Measurements from ENCODE around the gene CDKN1A.

CDKN1A gene

GRCh38 chr6:36730424-36731380 is 52.2 kb downstream of the CDKN1A start:
- no peak for TF ChIP-seq CTCF (IDR thresholded peaks at IDR 0.05)

GRCh38 chr6:36731622-36732310 is 53.3 kb downstream of the CDKN1A start:
- Histone ChIP-seq H3K36me3 (peaks cover 50% of the 10 kb centered on the region), H3K4me1 (ENCODE audit: control insufficient read depth in 1 of 2, insufficient read depth in 1 of 2, low read depth in 1 of 2, low read length in 1 of 2) (peaks cover 28 to 30% of the 10 kb centered on the region in 2 experiments), H3K9me3 (no peaks in the 10 kb centered on the region), H3K27me3 (no peaks in the 10 kb centered on the region), H3K27ac (no peak overlapping the region), H3K4me3 (ENCODE audit: low read depth in 1 of 2, low read length in 1 of 2) (no peak overlapping the region)
- TF ChIP-seq CTCF (IDR thresholded peaks at IDR 0.05): no peak

More at GRCh38 chr6:36730424-36731380, 52.2 kb downstream of the CDKN1A start:
- H3K9me3 ChIP-seq: no peaks in the 10 kb centered on the region
- peaks cover 27 to 30% of the 10 kb centered on the region in 2 experiments for H3K4me1 ChIP-seq (ENCODE audit: control insufficient read depth in 1 of 2, insufficient read depth in 1 of 2, low read depth in 1 of 2, low read length in 1 of 2)
- no peak overlapping the region for H3K4me3 ChIP-seq (ENCODE audit: low read depth in 1 of 2, low read length in 1 of 2)
- no peak overlapping the region for H3K27ac ChIP-seq
- peaks cover 52% of the 10 kb centered on the region for H3K36me3 ChIP-seq
- H3K27me3 ChIP-seq: no peaks in the 10 kb centered on the region

GRCh38 chr6:36733300-36733699 is 54.8 kb downstream of the CDKN1A start:
- peaks cover 16 to 17% of the 10 kb centered on the region in 2 experiments for H3K4me1 ChIP-seq (ENCODE audit: control insufficient read depth in 1 of 2, insufficient read depth in 1 of 2, low read depth in 1 of 2, low read length in 1 of 2)
- peak overlapping the region; percentile 13 for H3K27ac ChIP-seq
- TF ChIP-seq CTCF (IDR thresholded peaks at IDR 0.05): no peak
- no peak overlapping the region for H3K4me3 ChIP-seq (ENCODE audit: low read depth in 1 of 2, low read length in 1 of 2)
- peaks cover 48% of the 10 kb centered on the region for H3K36me3 ChIP-seq
- H3K9me3 ChIP-seq: no peaks in the 10 kb centered on the region
- H3K27me3 ChIP-seq: no peaks in the 10 kb centered on the region

GRCh38 chr6:36734486-36735060 is 56.1 kb downstream of the CDKN1A start:
- H3K27me3 ChIP-seq: no peaks in the 10 kb centered on the region
- H3K27ac ChIP-seq: peak overlapping the region; percentile 51
- H3K4me3 ChIP-seq (ENCODE audit: low read depth in 1 of 2, low read length in 1 of 2): peak overlapping the region in 1 of 2 experiments; percentile 49
- TF ChIP-seq CTCF (IDR thresholded peaks at IDR 0.05): no peak
- peaks cover 41% of the 10 kb centered on the region for H3K36me3 ChIP-seq
- H3K4me1 ChIP-seq (ENCODE audit: control insufficient read depth in 1 of 2, insufficient read depth in 1 of 2, low read depth in 1 of 2, low read length in 1 of 2): peaks cover 15 to 16% of the 10 kb centered on the region in 2 experiments
- H3K9me3 ChIP-seq: no peaks in the 10 kb centered on the region
